GM12874 (cell line): ENCODE measurements around the gene NFIA.

Experiments
- CTCF ChIP-seq: IDR thresholded peaks from 2 replicates; pipeline ENCODE4 v1.5.1; 2011; ENCODE audit warnings: low read depth, mild to moderate bottlenecking, control low read depth, low read length, moderate library complexity; ENCODE audit not compliant: insufficient read depth

Gene NFIA

DNA sequence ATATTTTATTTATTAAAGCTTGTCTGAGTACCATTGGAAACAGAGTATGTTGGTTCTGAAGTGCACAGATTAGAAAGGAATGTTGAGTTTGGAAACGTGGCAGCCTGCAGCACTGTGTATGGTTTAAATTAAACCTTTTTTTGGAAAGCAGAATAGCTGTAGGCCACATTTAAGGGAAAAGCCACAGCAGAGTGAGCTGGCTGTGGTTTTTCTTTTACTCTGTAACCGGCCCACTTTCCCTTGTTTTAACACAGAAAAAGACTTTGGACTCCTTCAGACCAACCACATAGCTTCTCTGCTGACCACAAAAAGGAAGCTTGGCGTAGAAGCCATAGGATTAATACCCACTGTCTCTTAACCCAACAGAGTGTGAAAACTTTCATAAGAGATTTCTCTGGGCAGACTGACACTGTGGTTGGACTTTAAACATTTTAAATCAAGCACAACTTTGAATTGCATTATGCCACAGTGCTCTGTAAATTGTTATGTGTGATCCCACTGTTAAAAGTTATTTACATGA is 75.2 kb downstream of the NFIA start:
- no peak for TF ChIP-seq CTCF

- no peak for TF ChIP-seq CTCF
Observed at GRCh38 chr1:61158591-61158990, 76.2 kb downstream of the NFIA start.

DNA sequence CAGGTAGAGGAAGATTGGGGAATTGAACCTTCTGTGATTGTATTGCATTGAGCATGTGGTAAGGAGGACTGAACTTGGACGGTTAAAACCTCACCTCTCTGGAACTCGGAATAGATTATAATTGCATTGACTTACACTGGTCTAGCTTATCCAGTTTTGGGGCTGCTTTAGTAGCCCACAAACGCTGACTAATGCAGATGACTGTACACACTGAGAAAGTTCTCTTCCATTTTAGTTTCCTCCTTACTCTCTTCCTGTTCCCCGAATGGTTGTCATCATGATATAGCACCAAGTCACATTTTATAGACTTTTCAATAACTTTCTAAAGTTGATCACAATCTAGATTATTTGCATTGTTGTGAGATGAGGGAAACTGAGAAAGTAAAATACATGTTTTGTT is 78.2 kb downstream of the NFIA start:
- no peak for TF ChIP-seq CTCF

DNA sequence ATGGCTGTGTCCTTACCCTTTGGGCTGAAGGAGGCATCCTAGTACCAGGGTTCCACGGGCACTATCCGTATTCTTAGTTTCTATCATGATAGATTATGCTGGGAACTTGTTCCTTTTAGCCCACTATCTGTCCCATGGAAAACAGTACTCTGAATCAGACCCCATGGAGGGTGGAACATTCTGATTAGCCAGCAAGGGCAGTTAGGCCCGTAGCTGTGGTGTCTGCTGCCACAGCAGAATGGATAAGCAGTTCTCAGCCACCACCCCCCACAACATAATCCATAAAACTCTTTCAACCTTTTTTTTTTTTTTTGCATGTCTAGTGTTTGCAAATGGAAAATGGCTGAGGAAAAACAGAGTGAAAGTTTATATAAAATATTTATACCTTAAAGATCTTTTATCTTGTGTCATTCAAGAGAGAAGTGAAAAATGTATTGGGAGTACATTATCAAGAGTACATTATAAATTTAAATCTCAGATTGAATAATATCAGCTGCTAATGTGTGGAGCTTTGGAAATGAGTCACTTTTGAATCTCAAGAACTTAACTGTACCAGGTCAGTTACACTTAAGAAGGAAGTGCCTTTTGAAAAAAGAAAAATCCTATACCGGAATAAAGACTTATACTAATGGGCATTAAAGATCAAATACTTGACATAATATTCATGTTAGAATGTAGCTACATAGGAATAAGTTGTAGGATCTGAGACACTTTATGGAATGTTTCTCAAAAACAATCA is 80.3 kb downstream of the NFIA start:
- no peak for TF ChIP-seq CTCF

- TF ChIP-seq CTCF = no peak
Observed at GRCh38 chr1:61163355-61163754, 81.0 kb downstream of the NFIA start.

DNA sequence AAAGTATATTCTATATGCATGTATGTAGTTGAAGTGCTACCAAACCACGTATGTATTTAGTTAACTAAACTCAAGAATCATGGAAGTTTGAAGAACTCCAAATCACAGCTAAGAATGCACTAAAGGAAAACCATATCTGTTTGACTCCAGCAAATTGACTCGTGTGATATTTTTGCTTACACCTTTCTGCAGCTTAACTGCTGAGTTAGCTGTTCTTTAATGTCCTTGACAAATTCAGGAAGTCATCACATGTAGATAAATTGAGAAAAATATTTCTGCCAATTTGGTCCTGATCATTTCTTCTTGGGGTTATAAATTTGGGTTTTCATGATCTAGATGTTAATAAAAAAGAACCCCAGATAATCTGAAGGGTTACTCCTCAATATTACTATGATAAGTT is 83.0 kb downstream of the NFIA start:
- no peak for TF ChIP-seq CTCF

- TF ChIP-seq CTCF = no peak
Observed at GRCh38 chr1:61167309-61167708, 84.9 kb downstream of the NFIA start.
